ENCODE data around the gene TRIML1. TPM values are rescaled to one million over a fixed set of nuclear protein-coding genes. Genes with fewer than 3 reads are reported as not detected.

Gene TRIML1
- total RNA-seq, 1 donor from 2014 or later = not detected

- no peak overlapping the region for H3K4me3 ChIP-seq
- H3K27ac ChIP-seq = no peak overlapping the region
- H3F3A ChIP-seq (ENCODE audit: low read depth) = no peaks in the 10 kb centered on the region
- Mint-ChIP-seq H3K27ac (no peak overlapping the region), H3K27me3 (ENCODE audit: insufficient read depth, low read depth) (no peaks in the 10 kb centered on the region), H3K9me3 (peaks cover 10% of the 10 kb centered on the region), H3K4me3 (no peak overlapping the region), H3K4me1 (no peaks in the 10 kb centered on the region), H3K36me3 (no peaks in the 10 kb centered on the region)
- H2AFZ ChIP-seq (replicated peaks) = no peak overlapping the region
- no peak for TF ChIP-seq EZH2phosphoT487 (IDR thresholded peaks at IDR 0.05)
- no peak for TF ChIP-seq EZH2 (IDR thresholded peaks at IDR 0.05)
- TF ChIP-seq CTCF (IDR thresholded peaks at IDR 0.05) = no peak
- H3K4me2 ChIP-seq = no peak overlapping the region
- H3K9me3 ChIP-seq (ENCODE audit: low read depth) = no peaks in the 10 kb centered on the region
- no peak for DNase-seq (ENCODE audit: low spot score)
- H3K27me3 ChIP-seq = no peaks in the 10 kb centered on the region
- no peaks in the 10 kb centered on the region for H3K79me2 ChIP-seq (ENCODE audit: low read depth)
- H3K36me3 ChIP-seq = no peaks in the 10 kb centered on the region
- no peak overlapping the region for H3K9ac ChIP-seq
- H3K4me1 ChIP-seq = no peaks in the 10 kb centered on the region
- H4K20me1 ChIP-seq (ENCODE audit: low read depth) = no peaks in the 10 kb centered on the region
Observed at GRCh38 chr4:188177997-188178675, 38.9 kb downstream of the TRIML1 start.

GRCh38 chr4:188178806-188179205, 39.6 kb downstream of the TRIML1 start:
- H3F3A ChIP-seq (ENCODE audit: low read depth) = no peaks in the 10 kb centered on the region
- H3K4me1 Mint-ChIP-seq = no peaks in the 10 kb centered on the region
- no peaks in the 10 kb centered on the region for H3K9me3 ChIP-seq (ENCODE audit: low read depth)
- no peak overlapping the region for H3K27ac ChIP-seq
- H3K27ac Mint-ChIP-seq = no peak overlapping the region
- no peak for DNase-seq (ENCODE audit: low spot score)
- TF ChIP-seq CTCF (IDR thresholded peaks at IDR 0.05) (no peak), EZH2 (IDR thresholded peaks at IDR 0.05) (no peak)
- H3K4me2 ChIP-seq = no peak overlapping the region
- peaks cover 10% of the 10 kb centered on the region for H3K9me3 Mint-ChIP-seq
- no peaks in the 10 kb centered on the region for H3K27me3 ChIP-seq
- no peak overlapping the region for H3K4me3 Mint-ChIP-seq
- H3K27me3 Mint-ChIP-seq (ENCODE audit: insufficient read depth, low read depth) = no peaks in the 10 kb centered on the region
- H3K4me3 ChIP-seq = no peak overlapping the region
- H3K4me1 ChIP-seq = no peaks in the 10 kb centered on the region
- no peak overlapping the region for H3K9ac ChIP-seq
- H3K79me2 ChIP-seq (ENCODE audit: low read depth) = no peaks in the 10 kb centered on the region
- no peak overlapping the region for H2AFZ ChIP-seq (replicated peaks)
- H3K36me3 ChIP-seq = no peaks in the 10 kb centered on the region
- H4K20me1 ChIP-seq (ENCODE audit: low read depth) = no peaks in the 10 kb centered on the region
- H3K36me3 Mint-ChIP-seq = no peaks in the 10 kb centered on the region

GRCh38 chr4:188187106-188187505, 47.9 kb downstream of the TRIML1 start:
- no peak for TF ChIP-seq EZH2phosphoT487 (IDR thresholded peaks at IDR 0.05)
- TF ChIP-seq EZH2 (IDR thresholded peaks at IDR 0.05) = no peak
- no peak for TF ChIP-seq CTCF (IDR thresholded peaks at IDR 0.05)
- no peaks in the 10 kb centered on the region for H3K4me1 Mint-ChIP-seq
- Histone ChIP-seq H3K4me2 (no peak overlapping the region), H3K9ac (no peak overlapping the region), H3K27ac (no peak overlapping the region), H3K9me3 (ENCODE audit: low read depth) (no peaks in the 10 kb centered on the region), H3K79me2 (ENCODE audit: low read depth) (no peaks in the 10 kb centered on the region), H3K4me1 (no peaks in the 10 kb centered on the region), H2AFZ (replicated peaks) (no peak overlapping the region), H4K20me1 (ENCODE audit: low read depth) (no peaks in the 10 kb centered on the region), H3F3A (ENCODE audit: low read depth) (no peaks in the 10 kb centered on the region), H3K27me3 (no peaks in the 10 kb centered on the region), H3K36me3 (no peaks in the 10 kb centered on the region), H3K4me3 (no peak overlapping the region)
- H3K36me3 Mint-ChIP-seq = no peaks in the 10 kb centered on the region
- no peak overlapping the region for H3K4me3 Mint-ChIP-seq
- no peak for DNase-seq (ENCODE audit: low spot score)
- H3K9me3 Mint-ChIP-seq = no peaks in the 10 kb centered on the region
- no peak overlapping the region for H3K27ac Mint-ChIP-seq
- peaks cover 3% of the 10 kb centered on the region for H3K27me3 Mint-ChIP-seq (ENCODE audit: insufficient read depth, low read depth)

Measured in neural progenitor cell (in vitro differentiated cells).